HG03103 (cell line): Measurements from ENCODE around the gene TSR3.

ENCODE experiments used
- ATAC-seq: cut with Tn5 transposase; IDR thresholded peaks from one replicate; pipeline ENCODE4 v1.9.1; 2021; ENCODE audit warnings: low read depth; ENCODE audit not compliant: unreplicated experiment

TSR3 gene

DNA sequence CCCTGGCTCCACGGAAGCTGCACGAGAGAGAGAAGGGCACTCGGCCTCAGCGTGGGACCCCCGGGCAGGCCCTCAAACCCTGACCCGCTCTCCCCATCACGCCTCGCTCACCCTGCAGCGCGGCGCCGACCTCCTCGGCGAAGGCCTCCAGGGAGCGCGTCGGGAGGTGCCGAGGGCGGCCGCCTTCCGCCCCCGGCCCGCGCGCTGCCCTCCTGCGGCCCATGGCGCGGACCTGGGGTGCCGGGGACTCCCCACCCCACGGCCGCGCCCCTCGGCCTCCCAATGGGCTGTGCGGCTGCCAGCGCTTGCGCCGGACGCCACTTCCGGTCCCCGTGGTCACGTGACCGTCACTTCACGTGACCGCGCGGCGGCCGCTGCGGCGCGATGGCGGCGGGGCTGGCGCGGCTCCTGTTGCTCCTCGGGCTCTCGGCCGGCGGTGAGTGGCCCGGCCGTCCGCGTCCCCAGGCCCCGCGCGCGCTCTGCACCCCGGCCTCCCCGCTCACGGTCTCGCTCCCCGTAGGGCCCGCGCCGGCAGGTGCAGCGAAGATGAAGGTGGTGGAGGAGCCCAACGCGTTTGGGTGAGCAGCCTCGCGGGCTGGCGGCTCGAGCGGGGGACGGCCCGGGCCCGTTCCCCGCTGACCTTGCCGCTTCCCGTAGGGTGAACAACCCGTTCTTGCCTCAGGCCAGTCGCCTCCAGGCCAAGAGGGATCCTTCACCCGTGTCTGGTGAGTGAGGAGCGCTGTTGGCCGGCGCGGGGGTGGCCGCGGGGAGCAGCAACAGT lies at the start of gene TSR3, which contains the start of gene GNPTG:
Gene TSR3, minus strand, starts transcription at position 297 of the 781 bp plus-strand sequence. Its CDS starts 74 bp downstream, at position 223.
Gene GNPTG, plus strand, starts transcription at position 350 of the 781 bp plus-strand sequence. Its CDS starts 35 bp downstream, at position 385.
- ATAC-seq = peak; percentile 58

DNA sequence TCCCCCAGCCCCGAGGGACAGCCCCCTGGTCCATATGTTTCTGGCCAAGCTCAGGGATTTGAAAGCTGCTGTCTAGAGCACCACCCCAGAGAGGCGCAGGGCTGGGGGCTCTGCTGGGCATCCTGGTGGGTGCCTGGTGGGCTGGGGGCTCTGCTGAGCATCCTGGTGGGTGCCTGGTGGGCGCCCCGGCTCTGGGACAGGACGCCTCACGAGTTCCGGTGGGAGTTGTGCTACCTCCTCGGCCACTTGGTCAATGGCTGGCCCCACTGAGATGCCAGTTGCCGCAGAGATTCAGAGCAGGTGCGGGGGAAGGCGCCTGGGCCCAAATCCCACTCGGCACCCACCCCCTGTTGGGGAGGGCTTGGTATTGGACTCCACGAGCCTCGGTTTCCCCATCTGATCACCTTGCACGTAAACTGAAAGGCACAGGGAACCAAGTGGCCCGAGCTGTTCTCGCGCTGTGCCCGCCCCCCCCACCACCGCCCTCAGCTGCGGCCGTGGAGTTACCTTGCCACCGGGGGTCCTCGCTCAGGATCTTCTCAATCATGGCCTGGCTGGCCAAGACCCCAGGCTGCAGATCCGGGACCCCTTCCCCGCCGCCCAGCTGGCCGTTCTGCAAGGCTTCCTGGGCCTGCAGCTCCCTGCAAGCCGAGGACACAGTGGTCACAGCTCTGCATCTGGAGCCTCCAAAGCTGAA lies 49.5 kb upstream of the TSR3 start:
- ATAC-seq = no peak

DNA sequence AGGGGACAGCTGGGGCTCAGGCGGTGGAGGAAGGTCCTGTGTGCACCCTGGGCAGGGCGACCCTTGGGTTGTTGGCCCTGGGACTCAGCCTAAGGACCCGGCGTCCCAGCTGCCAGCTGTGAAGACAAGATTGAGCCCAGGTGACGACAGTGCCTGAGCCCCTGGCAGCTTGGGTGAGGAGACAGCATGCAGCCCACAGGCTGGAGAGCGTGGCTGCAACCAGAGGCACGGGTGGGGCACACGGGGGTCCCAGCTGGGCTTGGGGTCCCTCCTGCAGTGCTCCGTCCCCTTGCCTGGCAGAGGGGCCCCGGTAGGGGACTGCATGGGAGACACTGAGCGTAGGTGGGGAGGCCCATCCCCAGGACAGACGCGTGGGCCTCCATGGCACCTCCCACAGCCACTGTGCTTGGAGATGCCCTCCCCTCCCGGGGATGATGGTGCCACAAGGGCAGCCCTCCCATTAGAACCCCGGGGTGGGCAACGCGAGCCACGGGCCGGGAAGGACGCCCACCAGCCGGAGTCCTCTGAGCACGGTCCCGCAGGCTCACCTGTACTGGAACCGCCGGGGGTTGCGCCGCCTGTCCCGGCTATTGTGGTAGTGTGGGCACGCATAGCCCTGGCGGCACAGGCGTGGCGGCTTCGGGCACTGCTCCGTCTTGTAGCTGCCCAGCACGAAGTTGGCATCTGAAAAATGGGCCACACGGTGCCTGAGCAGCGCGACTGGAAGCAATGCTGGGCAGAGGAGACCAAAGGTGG lies 47.3 kb upstream of the TSR3 start:
- ATAC-seq = no peak

- no peak for ATAC-seq
Observed at GRCh38 chr16:1398351-1398750, 46.7 kb upstream of the TSR3 start.

- no peak for ATAC-seq
Observed at GRCh38 chr16:1397779-1398178, 46.1 kb upstream of the TSR3 start.

GRCh38 chr16:1395444-1396031 lies 43.9 kb upstream of the TSR3 start:
- no peak for ATAC-seq

DNA sequence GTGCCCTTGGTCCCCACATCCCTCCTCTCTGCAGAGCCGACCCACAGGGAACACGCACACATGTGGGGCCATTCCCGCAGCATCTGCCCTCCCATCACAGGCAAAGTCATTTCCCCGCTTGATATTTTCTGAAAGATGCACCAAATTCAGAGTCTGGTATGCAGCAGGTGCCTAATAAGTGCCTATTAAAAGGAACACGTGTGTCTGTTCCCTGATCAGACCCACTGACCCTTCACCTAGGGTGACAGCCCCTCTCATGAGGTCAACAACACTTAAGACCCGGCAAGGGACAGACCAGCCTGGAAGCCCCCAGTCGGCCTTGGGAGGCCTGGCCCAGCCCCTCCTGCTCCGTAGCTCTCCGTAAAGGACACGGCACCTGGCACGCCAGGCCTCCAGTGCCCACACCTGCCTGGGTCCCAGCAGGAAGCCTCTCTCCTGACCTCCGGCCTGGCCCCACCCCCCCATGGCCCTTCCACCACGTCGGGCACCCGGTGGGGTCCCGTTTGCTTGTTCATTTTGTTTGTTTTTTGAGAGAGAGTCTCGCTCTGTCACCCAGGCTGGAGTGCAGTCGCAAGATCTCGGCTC lies 42.8 kb upstream of the TSR3 start:
- no peak for ATAC-seq

DNA sequence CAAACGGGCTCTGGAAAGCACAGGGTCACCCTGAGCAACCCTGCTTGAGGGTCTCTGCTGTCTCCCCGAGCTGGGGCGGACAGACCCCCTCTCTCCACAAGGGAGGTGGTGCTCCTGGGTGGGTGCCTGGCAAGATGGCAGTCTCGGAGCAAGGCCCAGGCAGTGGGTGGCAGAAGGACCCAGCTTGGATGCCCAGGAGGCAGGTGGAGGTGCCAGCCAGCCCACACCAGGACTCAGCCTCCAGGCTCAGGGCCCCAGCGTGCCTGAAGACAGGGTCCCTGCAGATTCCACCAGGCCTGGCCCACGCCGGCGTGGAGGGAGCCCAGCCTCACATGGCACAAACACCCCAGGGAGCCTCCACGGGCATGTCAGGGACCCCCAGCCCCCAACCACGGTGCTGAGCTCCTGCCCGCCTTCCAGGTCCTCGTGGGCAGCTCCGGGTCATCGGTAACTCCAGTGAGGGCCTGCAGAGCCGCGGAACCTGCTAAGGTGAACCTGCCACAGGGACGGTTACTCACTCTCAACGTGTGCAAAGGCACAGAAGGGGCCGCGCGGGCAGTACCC lies 42.0 kb upstream of the TSR3 start:
- no peak for ATAC-seq

- ATAC-seq = no peak
Observed at GRCh38 chr16:1392826-1393225, 41.1 kb upstream of the TSR3 start.

GRCh38 chr16:1390239-1390779 lies 38.6 kb upstream of the TSR3 start:
- no peak for ATAC-seq

- no peak for ATAC-seq
Observed at GRCh38 chr16:1389762-1390161, 38.1 kb upstream of the TSR3 start.

- ATAC-seq = no peak
Observed at GRCh38 chr16:1387331-1387730, 35.7 kb upstream of the TSR3 start.

GRCh38 chr16:1385232-1385631 lies 33.6 kb upstream of the TSR3 start:
- ATAC-seq = no peak

DNA sequence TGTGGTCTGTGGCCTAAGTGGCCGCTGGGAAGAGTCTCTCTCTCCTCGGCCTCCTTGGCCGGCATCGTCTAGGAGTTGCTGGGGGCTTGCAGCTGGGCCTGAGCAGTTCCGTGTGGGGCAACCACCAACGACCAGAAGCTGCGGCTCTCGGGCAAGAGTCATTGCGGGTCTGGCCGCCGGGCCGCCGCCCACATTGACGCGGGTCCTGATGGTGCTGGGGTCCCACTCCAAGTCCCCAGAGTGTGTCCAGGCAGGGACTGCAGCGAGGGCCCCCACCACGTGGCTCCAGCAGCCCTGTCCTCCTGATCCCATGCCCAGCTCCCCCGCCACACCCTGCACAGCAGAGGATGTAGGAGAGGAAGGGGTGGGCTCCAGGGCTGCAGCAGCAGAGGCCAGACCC lies 31.9 kb upstream of the TSR3 start:
- ATAC-seq = no peak

DNA sequence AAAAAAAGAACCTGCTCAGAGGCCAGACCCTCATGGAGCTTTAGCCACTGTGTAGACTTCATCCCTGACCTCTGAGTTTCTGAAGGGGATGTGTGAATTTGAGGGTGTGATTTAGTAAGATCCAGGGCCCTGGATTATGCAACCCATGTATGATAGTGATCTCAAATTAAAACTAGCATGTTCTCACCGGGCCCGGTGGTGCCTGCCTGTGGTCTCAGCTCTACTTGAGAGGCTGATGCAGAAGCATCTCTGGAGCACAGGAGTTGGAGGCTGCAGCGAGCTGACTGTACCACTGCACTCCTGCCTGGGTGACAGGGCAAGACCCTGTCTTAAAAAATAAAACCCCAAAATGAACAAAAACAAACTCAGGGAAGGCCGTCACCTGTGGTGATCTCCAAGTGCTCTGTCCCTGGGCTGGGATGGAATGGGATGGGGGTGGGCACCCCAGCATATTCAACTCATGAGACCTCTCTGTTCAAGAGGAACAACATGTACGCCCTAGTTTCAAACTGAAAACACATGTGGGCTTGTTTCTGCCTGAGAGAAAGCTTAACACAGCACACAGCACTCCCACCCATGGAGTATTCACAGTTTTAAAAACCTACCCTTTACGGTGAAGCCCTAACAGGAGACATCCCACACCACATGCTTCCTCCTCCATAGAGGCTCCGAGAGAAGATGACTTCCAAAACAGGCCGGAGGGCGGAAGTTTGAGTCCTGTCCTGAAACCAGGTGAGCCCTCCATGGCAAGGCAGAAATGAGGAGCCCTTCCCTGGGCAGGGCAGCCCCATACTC lies 30.1 kb upstream of the TSR3 start:
- no peak for ATAC-seq

GRCh38 chr16:1380195-1380594 lies 28.5 kb upstream of the TSR3 start:
- no peak for ATAC-seq

- no peak for ATAC-seq
Observed at GRCh38 chr16:1379304-1380076, 27.8 kb upstream of the TSR3 start.

DNA sequence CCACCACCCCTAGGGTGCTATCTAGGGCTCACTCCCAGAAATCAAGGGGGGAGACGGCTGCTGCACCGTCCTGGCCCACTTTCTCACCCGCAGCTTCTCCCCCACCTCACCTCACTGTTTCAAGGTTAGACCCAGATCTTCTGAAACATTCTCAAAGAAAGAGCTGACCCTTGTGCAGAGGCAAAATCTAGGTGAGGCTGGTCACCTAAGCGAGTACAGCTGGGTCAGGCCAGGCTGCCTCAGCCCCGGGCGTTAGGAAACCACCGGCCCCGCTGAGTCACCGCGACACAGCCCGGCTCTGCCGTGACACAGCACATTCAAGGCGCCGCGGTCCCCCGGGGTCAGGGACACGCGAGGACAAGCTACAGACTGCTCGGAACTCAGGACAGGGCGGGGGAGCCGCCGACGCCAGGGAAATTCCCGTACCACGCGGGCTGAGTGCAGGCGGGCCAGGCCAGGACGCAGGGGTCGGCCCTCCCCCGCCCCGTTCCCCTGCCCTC lies 27.2 kb upstream of the TSR3 start:
- no peak for ATAC-seq
